Fibroblast of peridontal ligament (primary cell): ENCODE measurements around the gene MOB1B.

ENCODE experiments used
- DNase-seq: peaks from one replicate; pipeline ENCODE4 v3.0.0-alpha.2; 2010; ENCODE audit errors: extremely low read depth

Gene MOB1B

DNA sequence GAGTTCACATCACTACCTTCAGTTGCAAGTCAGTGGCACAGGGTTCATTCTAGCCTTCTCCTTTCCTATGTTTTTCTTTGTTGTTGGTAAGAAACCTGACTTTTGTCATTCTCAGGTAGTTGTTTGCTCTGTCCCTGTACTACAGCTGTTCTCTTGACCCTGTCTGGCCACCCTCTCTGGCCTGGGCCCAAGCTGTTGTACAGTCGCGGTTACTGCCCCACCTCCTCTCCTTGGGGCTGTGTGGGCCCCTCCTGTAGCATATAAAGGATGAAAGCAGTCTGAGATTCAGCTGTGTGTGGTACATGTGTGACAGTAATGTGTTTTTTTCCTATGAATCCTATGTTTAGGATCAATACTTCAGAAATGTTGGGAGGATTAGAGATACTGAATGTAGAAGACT is 12.5 kb downstream of the MOB1B start:
- peak; percentile 18 for DNase-seq

DNA sequence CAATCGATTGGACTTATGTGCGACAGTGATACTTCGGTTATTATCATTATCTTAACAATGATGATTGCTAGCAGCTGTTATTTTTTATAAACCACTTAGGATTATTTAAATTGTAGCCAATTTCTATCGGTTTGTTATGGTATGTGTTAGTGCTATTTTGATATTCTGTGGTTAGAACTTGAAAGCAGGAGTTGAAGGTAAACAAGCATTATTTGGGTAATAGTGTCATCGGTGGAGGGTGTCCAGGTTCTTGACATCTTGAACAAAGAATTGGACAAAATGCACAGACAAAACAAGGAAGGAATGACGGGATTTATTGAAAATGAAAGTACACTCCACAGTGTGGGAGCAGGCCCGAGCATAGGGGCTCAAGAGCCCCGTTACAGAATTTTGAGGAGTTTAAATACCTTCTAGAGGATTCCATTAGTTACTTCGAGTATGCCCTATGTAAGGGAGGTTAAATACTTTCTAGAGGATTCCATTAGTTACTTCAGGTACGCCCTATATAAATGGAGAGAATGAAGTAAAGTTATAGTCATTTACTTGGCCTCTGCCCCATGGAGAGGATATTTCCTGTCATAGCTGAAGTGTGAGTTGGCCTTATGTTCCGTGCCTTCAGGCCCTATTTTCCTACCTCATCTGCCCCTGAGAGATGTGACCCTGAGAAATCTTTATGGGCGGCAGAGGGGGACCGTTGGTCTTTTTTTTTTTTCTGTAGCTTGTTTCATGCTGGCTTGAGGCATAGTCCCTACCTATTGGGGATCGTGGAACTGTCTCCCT is 13.1 kb downstream of the MOB1B start:
- DNase-seq, result peak; percentile 60

DNA sequence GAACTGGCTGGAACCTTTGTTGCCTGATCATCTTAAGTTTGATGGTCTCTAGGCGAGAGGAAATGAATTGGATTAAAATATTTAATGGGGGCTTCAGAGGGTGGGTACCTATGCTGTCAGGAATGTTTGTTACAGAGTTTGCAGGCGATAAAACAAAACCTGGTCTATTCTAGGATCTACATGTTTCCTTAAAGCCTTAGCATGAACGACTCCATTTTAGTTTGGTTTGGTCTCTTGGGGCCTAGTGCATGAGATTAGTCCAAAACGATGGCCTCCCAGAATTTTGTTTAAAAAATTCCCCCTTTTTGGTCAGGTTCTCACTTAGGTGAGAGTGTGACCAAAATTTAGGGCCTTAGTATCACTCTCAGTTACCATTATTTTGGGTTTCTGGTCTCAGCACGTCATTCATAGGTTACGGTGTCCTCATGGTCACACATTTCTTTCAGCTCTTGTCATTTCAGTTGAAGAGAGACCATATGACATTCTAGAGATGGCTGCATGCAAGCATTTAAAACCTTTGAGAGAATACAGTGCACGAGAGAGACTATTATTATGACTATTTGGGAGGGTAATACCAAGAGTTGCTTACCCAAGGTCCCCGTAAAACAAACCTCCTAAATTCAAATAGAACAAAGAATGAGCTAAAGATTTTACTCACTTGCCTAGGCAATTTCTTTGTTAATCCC is 13.8 kb downstream of the MOB1B start:
- no peak for DNase-seq

DNA sequence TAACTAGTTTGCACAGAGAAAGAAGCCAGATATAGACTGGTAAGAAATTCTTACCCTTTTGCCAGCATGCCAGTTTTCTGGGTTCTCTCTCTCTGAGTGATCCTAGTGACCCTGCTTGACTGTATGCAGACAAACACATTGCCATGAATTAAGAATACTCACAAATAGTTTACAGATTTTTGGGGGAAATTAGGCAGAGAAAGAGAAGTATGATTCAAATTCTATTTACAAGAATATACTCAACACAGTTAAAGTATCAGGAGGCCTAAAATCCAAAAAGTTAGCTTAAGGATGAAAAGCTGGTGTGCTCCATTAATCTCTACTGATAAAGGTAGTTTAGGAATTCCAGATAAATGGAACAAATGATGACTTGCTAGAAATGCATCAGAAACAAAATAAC is 18.4 kb downstream of the MOB1B start:
- no peak for DNase-seq

DNA sequence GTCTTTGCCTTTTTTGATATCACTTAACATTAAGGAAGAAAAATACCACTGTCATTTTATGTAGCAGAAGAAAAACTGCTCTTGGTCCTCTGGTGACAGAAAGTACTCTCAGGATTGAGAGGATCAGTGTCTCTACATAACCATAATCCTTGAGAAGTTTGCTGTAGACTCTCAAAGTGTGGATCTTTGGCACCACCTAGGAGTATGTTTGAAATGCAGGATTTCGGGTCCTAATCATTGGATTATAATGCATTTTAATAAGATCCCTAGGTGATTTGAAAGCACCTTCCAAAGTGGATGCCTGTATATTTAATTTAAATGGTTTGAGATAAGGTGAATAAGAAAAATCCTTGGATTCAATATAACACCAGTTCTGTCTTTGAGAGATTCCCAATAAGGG is 23.2 kb downstream of the MOB1B start:
- DNase-seq, result no peak

DNA sequence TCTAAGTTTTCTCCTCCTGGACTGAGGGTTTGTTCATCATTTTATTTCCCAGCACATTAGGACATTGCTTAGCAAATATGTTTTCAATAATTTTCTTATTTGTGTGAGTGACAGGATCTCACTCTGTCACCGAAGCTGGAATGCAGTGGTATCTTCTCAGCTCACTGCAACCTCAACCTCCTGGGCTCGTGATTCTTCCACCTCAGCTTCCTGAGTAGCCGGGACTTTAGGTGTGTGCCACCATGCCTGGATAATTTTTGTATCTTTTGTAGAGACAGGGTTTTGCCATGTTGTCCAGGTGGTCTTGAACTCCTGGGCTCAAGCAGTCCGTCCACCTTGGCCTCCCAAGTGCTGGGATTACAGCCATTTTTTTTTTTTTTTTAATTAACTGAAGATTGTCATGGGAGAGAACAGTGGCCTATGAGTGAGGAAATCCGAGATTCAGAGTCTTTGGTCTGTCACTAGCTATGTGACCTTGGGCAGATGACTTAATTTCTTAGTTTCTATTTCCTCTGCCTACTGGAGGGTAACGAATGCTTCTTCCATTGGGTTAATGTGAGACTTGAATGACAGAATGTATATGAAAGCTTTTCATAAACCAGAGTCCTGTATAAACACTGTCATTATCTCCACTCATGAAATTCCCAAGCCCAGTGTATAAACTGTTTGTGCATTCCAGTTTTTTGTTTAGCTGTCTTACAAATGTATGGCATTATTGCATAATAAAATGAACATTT is 23.9 kb downstream of the MOB1B start:
- no peak for DNase-seq

DNA sequence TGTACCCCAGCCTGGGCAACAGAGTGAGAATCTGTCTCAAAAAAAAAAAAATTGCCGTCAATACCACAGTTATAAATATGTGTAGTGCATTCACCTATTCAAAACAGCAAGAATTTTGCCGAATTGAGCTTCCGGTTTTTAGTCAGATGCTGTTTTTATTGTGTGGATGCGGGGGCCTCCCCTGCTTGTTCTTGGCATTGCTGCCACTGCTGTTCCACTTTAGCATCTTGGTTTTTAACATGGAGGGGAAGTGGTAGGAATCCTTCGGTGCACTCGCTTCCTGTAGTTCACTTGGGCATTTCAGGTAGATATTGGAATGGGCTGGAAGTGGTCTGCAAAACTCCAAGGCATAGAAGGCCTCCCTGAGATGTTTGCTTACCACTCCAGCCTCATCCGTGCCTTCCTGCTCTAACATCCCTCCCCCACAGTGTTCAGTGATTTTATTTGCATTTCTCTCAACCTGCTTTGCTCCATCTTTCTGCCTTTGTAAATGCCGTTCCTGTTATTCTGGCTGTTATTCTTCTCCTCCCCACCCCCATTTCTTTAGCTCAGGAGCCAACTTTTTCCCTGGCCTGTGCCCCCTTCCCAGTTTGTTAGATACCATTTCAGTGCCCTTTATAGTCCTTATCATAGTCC is 25.5 kb downstream of the MOB1B start:
- no peak for DNase-seq

DNA sequence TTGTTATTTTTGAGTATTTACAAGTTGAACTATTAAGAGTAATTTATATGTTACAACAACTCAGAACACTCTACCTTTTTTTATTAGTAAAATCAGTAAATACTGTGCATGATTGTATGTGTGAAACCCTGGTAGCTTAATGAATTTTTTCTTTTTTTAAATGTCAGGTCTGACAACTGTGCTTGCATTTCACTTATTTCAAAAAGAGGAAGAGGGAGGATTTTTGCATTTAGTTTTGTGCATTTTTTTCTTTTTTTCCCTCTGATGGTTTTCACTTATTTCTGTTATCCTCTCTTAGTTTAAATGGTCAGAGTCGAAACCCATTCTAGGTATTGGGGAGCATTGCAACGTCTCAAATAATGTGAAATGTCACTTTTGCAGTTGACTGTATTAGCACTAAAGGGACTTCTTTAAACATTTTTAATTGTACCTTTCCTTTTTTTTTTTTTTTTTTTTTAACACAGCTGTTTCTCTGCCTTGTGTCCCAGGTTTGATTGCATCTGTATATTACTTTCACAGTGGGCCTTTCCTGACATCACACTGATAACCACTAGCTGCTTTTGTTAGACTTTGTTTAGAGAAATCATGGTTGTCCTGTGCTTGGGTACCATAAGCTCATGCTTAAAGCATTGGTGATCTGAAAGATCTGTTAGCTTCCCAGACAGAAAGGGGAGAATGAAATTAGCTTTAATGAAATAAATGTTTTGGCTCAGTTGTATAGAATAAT is 28.5 kb downstream of the MOB1B start:
- no peak for DNase-seq

DNA sequence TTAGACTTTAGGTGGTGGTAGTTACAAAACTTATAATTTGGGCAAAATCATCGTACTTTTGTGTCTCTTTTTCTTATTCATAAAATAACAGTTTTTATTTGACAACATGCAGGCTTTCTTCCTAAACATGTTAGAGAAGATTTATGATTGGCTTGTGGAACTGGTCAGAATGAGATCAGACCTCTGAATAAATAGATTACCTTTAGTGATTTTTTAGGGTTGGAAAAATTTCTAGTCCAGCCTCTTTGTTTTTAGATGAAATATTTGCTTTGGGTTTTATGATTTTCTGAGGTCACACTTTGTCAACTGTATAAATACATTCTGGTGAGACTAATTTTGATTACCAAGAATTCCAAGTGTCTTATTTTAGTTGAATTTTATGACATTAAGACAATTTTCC is 29.2 kb downstream of the MOB1B start:
- DNase-seq, result no peak

DNA sequence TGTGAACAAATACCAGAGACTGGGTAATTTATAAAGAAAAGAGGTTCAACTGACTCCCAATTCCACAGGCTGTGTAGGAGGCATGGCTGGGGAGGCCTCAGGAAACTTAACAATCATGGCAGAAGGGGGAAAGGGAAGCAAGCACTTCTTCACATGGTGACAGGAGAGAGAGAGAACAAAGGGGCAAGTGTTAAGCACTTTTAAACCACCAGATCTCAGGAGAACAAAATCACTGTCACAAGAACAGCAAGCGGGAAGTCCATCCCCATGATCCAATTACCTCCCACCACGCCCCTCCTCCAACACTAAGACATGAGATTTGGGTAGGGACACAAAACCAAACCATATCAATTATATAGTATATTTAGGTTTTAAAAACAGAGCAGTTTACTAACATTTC is 30.8 kb downstream of the MOB1B start:
- no peak for DNase-seq

DNA sequence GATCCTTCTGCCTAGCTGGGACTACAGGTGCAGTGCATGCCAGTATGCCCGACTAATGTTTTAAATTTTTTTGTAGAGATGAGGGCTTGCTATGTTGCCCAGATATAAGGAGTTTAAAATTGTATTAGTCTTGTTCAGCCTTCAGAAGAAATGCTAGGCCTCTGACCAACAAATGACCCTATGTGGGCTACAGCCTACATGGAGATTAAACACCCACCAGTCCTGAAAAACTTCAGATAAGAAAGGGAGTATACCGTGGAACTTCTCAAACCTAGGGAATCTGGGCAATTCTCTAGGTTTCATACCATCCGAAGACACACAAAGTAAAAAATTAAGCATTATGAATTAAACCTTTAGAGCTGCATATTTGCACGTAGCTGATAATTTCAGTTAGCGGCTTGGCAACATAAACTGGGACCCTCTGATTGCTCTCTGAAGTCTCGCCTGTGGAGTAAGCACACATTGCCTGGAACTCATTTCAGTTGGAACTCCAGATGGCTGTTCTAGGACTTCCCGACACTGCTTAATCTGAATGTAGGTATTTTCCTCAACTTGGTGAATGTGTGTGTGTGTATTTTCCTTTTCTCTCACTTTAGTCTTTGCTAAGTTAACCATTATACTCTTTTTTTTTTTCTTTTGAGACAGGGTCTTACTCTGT is 33.0 kb downstream of the MOB1B start:
- no peak for DNase-seq

DNA sequence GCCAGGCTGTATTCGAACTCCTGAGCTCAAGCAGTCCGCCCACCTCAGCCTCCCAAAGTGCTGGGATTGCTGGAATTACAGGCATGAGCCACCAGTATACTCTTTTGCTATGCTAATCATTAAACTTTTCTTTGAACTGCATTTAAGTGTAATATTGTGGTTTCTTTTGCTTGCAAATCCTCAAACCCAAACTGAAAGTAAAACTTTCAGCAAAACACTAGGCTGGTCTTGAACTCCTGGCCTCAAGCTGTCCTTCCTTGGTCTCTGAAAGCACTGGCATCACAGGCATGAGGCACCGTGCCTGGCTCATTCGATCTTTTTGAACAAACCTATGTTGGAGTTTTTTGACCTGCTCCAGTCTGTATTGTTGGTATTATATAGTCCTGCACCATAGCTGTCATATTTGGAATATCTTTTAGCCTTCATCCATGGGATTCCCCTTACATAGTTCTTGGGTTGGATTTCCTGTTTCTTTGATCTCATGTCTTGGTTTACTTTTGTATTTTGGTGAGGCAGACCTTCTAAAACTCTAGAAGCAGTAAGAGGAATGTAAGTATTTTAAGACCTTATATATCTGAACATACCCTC is 34.1 kb downstream of the MOB1B start:
- DNase-seq, result peak; percentile 21

DNA sequence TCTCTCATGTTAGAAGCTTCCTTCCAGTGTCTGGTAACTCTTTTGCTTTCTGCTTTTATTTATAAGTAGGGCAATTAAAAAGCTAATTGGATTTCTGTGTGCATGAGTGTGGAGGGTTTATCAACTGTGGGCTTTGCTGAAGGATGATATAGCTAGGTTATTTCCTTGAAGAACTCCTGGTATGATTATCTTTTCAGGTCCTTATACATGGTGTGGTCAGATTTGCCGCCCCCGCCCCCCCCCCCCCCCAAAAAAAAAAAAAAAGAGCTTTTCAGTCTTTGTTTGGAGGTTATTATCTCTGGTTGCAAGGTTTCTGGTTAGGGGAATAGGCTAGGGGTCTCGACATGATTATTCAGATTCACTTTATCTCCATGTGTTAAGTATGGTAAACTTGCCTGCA is 35.9 kb downstream of the MOB1B start:
- no peak for DNase-seq

DNA sequence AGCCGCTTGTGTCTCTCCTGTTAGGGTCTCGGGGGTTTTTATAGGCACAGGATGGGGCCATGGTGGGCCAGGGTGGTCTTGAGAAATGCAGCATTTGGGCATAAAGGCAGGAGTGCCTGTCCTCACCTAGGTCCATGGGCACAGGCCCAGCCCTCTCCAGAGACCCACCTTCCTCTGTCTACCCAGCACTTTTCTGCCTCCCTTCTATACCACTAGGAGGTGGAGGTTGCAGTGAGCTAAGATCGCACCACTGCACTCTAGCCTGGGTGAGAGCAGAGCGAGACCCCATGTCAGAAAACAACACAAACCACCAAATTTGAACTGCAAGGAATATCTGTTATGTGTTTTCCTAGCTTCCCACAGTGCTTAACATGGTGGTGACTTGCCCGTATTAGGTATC is 38.0 kb downstream of the MOB1B start:
- DNase-seq, result no peak

DNA sequence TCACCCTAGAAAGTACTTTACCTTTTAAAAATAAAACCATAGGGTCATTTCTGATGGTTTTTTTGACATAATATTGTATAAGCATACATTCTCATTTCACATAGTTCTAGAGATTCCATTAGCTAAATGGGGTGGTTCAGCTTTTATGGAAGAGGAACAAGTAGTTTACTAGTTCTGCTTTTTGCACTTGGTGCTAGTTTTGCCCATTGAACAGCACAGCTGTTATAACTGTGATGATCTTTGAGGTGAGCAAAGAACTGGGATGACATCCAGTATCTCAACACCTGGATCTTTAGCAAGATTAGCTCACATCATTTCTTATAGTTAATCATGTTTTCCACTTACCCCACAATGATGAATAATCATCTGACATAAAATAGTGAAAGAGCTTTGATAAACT is 40.9 kb downstream of the MOB1B start:
- DNase-seq, result no peak

DNA sequence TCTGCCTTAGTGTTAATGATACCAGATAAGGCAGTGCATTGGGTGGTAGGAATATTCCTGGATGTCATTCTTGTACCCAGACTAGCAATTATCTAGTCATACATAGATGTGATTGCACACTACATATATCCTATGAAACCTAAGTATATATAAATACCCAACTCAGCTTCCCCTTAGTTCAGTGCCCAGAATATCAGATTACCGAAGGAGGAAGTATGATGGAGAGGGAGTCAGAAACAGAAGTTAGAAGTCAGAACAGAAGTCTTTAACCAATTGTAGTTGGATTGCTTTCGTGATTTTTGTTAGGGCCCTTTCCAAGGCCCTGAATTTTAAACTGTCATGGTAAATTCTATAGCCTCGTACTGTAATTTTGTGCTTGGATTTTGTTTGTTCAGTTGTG is 42.9 kb downstream of the MOB1B start:
- DNase-seq, result peak; percentile 28

DNA sequence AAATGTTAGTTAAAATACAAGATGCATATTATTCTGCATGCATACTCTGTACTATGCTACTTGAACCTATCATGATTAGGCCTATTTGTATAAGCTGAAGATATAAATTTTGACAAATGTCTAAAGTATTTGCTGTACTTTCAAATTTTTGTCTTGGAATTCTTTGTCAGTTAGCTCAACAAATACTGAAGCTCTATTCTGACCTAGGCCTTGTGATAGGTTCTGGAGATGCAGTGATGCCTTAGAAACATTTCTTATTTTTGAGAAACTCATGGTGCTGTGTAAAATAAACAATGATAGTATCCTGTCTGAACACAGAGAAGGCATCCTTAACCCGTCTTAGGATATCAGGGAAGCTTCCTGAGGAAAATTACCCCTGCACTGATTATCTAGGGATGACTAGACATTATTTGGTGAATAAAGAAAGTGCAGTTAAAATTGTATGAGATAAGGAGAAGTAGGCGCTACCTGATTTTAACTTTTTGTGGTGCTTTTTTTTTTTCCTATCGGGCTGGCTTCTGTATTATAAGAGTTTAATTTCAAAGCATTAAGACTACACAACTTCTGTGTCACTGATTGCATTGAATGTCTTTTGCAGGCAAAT is 43.4 kb downstream of the MOB1B start:
- peak; percentile 35 for DNase-seq

DNA sequence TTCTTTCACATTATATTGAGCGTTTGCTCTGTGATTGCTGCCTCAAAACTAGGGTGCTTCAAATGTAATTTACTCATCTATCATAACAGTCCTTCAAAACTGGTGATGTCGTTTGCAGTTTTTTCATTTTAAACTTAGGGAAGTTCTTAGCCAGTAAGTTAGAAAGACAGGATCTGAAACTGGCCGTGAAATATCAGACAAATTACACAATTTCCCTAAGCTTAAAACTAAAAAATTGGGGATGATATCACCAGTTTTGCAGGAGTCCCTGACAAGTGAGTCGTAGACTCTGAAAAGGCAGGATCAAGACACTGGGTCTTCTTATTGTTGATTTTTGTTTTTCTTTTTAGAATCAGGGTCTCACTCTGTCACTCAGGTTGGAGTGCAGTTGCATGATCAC is 44.8 kb downstream of the MOB1B start:
- DNase-seq, result peak; percentile 23

DNA sequence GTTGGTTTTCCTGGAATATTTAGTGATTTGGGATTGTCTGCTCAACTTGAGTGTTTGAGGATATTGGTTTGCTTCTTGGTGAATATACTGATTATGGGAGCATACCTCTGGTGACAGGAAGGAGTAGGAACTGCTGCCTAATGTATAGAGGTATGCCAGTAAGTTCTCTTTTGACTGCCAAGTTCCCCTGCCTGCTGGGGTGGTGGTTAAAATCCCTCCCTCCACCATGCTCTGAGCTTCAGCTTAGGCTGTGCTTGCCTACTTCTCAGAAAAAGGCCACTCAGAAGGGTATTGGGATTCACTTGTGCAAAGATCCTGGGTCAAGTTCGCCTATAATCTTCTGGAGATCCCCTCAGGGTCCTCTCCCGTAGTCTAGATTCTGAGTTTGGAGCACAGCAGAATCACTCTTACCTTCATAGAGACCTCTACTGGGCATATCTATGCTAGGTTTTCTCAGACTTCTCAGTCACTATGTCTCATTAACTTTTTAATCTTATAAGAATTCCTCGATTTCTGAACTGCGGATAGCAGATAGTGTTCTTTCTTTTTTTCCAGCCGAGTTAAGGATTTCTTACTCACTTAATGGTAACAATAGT is 46.6 kb downstream of the MOB1B start:
- no peak for DNase-seq

DNA sequence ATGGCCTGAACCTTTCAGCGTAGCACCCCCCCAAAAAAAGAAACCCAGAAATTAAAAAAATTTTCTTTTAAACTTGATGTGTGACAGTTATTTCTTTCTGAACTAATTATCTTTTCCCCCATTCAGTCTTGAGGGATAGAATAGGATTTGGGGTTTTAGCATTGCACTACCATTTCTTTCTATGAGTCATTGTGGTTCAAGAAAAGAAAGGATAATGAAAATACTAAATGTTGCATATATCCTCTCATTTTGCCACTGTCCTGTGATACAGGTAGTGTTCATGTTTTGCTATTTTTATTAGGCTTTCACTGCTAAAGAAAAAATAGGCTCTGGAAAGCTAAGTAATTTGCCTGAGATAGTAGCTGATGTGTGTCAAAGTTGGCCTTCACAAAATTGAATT is 51.9 kb downstream of the MOB1B start:
- DNase-seq, result peak; percentile 34
